Activated naive CD4-positive, alpha-beta T cell treated with anti-CD3 and anti-CD28 coated beads, Interleukin-2, amount 50 U/mL, for 24 hours (primary cell): Measurements from ENCODE around the gene FGB.

Experiments
- H3K27ac Mint-ChIP-seq: one replicate; pipeline ENCODE4 v1.8.0; 2021; ENCODE audit warnings: mild to moderate bottlenecking, mixed read lengths
- H3K27me3 Mint-ChIP-seq: one replicate; pipeline ENCODE4 v1.8.0; 2021; ENCODE audit warnings: mixed read lengths
- H3K36me3 Mint-ChIP-seq: one replicate; pipeline ENCODE4 v1.8.0; 2021; ENCODE audit warnings: mixed read lengths
- H3K4me1 Mint-ChIP-seq: one replicate; pipeline ENCODE4 v1.8.0; 2021; ENCODE audit warnings: mixed read lengths
- H3K4me3 Mint-ChIP-seq: one replicate; pipeline ENCODE4 v1.8.0; 2021; ENCODE audit warnings: mild to moderate bottlenecking, mixed read lengths
- H3K9me3 Mint-ChIP-seq: one replicate; pipeline ENCODE4 v1.8.0; 2021; ENCODE audit warnings: mixed read lengths

The FGB gene

DNA sequence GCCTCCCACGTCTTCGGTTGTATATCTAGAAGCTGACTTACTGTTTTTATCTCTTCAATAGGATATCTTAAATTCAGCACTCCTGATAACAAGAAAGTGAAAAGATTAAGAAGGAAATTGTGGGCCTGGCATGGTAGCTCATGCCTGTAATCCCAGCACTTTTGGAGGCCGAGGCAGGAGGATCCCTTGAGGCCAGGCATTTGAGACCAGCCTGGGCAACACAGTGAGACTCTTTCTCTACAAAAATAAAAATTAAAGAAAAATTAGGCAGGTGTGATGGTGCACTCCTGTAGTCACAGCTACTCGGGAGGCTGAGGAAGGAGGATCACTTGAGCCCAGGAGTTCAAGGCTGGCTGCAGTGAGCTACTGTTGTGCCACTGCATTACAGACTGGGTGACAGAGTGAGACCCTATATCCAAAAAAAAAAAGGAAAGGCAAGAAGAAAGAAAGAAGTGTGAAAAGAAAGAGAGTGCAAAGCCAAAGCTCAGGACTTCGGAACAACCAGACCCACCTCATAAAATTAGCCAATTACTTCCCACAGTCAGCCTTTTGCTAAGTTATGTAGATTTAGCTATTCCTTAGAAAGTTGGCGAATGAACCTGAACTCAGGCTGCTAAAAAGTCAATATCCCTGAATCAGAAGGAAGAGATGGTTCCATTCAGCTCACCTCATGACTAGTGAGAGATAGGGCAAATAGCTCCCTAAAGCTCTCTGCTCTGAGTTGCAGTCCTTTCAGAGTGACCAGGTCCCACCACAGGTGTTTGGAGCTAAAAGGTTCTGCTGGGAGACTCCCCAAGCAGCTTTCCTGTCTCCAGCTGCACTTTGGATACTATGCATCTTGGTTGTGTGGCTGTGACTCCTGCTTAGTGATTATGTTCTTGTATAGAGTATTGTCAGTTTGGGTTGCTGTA, 40.5 kb downstream of the FGB start:
- Mint-ChIP-seq H3K27ac (no peak overlapping the region), H3K4me1 (no peaks in the 10 kb centered on the region), H3K9me3 (no peaks in the 10 kb centered on the region), H3K36me3 (no peaks in the 10 kb centered on the region), H3K27me3 (peaks cover 19% of the 10 kb centered on the region), H3K4me3 (no peak overlapping the region)

GRCh38 chr4:154604696-154605200, 41.9 kb downstream of the FGB start:
- H3K27me3 Mint-ChIP-seq, result peaks cover 24% of the 10 kb centered on the region
- H3K9me3 Mint-ChIP-seq, result no peaks in the 10 kb centered on the region
- no peaks in the 10 kb centered on the region for H3K4me1 Mint-ChIP-seq
- H3K27ac Mint-ChIP-seq, result no peak overlapping the region
- no peaks in the 10 kb centered on the region for H3K36me3 Mint-ChIP-seq
- no peak overlapping the region for H3K4me3 Mint-ChIP-seq

- H3K36me3 Mint-ChIP-seq, result no peaks in the 10 kb centered on the region
- H3K4me1 Mint-ChIP-seq, result no peaks in the 10 kb centered on the region
- H3K27me3 Mint-ChIP-seq, result peaks cover 19% of the 10 kb centered on the region
- H3K27ac Mint-ChIP-seq, result no peak overlapping the region
- no peak overlapping the region for H3K4me3 Mint-ChIP-seq
- H3K9me3 Mint-ChIP-seq, result no peaks in the 10 kb centered on the region
These were observed 44.2 kb downstream of the FGB start for GRCh38 chr4:154606728-154607723.

- no peak overlapping the region for H3K27ac Mint-ChIP-seq
- H3K9me3 Mint-ChIP-seq, result no peaks in the 10 kb centered on the region
- H3K4me3 Mint-ChIP-seq, result no peak overlapping the region
- no peaks in the 10 kb centered on the region for H3K4me1 Mint-ChIP-seq
- H3K27me3 Mint-ChIP-seq, result peaks cover 15% of the 10 kb centered on the region
- H3K36me3 Mint-ChIP-seq, result no peaks in the 10 kb centered on the region
These were observed 45.8 kb downstream of the FGB start for GRCh38 chr4:154608361-154609252.

DNA sequence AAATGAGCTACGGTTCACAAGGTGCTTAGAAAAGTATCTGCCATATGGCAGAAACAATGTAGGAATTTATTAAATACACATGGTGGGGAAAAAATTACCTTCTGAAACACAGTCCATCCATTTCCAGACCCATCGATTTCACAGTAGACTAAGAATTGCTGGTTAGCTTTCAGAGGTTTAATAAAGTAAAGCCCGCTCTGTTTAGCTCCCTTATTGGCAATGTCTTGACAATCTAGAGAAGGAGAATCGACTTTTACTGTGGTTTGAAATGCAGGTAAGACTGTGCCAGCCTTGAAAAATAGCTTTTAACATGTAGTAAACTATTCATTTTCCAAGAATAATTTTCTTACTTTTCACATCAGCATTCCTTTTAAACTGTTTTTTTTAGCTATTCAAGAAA, 46.7 kb downstream of the FGB start:
- Mint-ChIP-seq H3K27ac (no peak overlapping the region), H3K4me1 (no peaks in the 10 kb centered on the region), H3K9me3 (no peaks in the 10 kb centered on the region), H3K4me3 (no peak overlapping the region), H3K27me3 (peaks cover 15% of the 10 kb centered on the region), H3K36me3 (no peaks in the 10 kb centered on the region)

DNA sequence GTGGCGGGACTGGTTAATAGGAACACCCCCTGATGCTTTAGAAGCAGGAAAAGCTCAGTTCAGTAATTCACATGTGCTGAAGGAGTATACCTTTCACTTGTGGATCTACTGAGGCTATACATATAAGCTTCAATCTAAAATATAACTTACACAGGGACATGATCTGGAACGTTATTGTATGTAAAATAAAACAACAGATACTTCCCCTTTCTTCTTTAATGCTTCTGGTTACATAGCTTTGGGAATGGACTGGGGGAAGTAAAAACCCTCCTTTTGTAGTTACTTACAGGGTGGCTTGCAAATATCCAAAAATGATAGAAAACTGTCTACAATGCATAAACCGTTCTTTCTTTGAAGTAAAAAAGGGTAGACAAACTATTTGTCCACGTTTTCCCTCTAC, 47.8 kb downstream of the FGB start:
- Mint-ChIP-seq H3K36me3 (no peaks in the 10 kb centered on the region), H3K27me3 (peaks cover 13% of the 10 kb centered on the region), H3K9me3 (no peaks in the 10 kb centered on the region), H3K4me3 (no peak overlapping the region), H3K4me1 (no peaks in the 10 kb centered on the region), H3K27ac (no peak overlapping the region)

- Mint-ChIP-seq H3K27me3 (peaks cover 13% of the 10 kb centered on the region), H3K27ac (no peak overlapping the region), H3K4me1 (peaks cover 2% of the 10 kb centered on the region), H3K9me3 (no peaks in the 10 kb centered on the region), H3K36me3 (no peaks in the 10 kb centered on the region), H3K4me3 (no peak overlapping the region)
These were observed 49.0 kb downstream of the FGB start for GRCh38 chr4:154611833-154612232.

- H3K27ac Mint-ChIP-seq, result no peak within 1 kb of the TSS
- H3K36me3 Mint-ChIP-seq, result no peaks in the 10 kb centered on the region
- H3K4me3 Mint-ChIP-seq, result no peak within 1 kb of the TSS
- peaks cover 4% of the 10 kb centered on the region for H3K4me1 Mint-ChIP-seq
- H3K27me3 Mint-ChIP-seq, result peaks cover 8% of the 10 kb centered on the region
- H3K9me3 Mint-ChIP-seq, result no peaks in the 10 kb centered on the region
These were observed 49.9 kb downstream of the FGB start, which contains the start of gene FGG for GRCh38 chr4:154612472-154613414. FGG (minus strand) TSS chr4:154612656; CDS start chr4:154612609, 47 bp downstream.

DNA sequence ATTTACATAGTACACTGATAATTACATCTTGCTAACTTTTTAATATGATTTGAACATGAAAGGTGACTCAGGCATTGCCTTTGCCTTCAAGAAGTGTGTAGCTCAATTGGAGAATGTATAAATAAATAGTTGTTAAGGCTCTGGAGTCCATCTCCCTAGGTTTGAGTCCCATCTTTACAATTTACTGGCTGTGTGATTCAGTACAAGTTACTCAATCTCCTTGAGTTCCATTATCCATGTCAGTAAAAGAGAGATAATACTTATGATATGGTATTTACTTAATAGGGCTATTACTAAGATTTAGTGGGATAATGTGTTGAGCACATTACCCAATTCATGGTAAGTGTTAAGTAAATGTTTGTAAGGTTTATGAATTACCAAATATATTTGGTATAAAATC, 51.5 kb downstream of the FGB start:
- no peak overlapping the region for H3K27ac Mint-ChIP-seq
- H3K27me3 Mint-ChIP-seq, result peaks cover 2% of the 10 kb centered on the region
- no peaks in the 10 kb centered on the region for H3K9me3 Mint-ChIP-seq
- no peak overlapping the region for H3K4me3 Mint-ChIP-seq
- peaks cover 4% of the 10 kb centered on the region for H3K4me1 Mint-ChIP-seq
- H3K36me3 Mint-ChIP-seq, result no peaks in the 10 kb centered on the region

GRCh38 chr4:154615211-154615610, 52.4 kb downstream of the FGB start:
- Mint-ChIP-seq H3K4me1 (peaks cover 4% of the 10 kb centered on the region), H3K27ac (no peak overlapping the region)

GRCh38 chr4:154616287-154616686, 53.5 kb downstream of the FGB start:
- Mint-ChIP-seq H3K9me3 (no peaks in the 10 kb centered on the region), H3K27ac (no peak overlapping the region), H3K27me3 (peaks cover 2% of the 10 kb centered on the region), H3K4me1 (peaks cover 4% of the 10 kb centered on the region), H3K4me3 (no peak overlapping the region), H3K36me3 (no peaks in the 10 kb centered on the region)

More at GRCh38 chr4:154615211-154615610, 52.4 kb downstream of the FGB start:
- Mint-ChIP-seq H3K36me3 (no peaks in the 10 kb centered on the region), H3K4me3 (no peak overlapping the region), H3K9me3 (no peaks in the 10 kb centered on the region), H3K27me3 (peaks cover 2% of the 10 kb centered on the region)

GRCh38 chr4:154616731-154617130, 53.9 kb downstream of the FGB start:
- Mint-ChIP-seq H3K4me3 (no peak overlapping the region), H3K36me3 (no peaks in the 10 kb centered on the region), H3K27ac (no peak overlapping the region), H3K9me3 (no peaks in the 10 kb centered on the region), H3K4me1 (peaks cover 4% of the 10 kb centered on the region), H3K27me3 (peaks cover 2% of the 10 kb centered on the region)

DNA sequence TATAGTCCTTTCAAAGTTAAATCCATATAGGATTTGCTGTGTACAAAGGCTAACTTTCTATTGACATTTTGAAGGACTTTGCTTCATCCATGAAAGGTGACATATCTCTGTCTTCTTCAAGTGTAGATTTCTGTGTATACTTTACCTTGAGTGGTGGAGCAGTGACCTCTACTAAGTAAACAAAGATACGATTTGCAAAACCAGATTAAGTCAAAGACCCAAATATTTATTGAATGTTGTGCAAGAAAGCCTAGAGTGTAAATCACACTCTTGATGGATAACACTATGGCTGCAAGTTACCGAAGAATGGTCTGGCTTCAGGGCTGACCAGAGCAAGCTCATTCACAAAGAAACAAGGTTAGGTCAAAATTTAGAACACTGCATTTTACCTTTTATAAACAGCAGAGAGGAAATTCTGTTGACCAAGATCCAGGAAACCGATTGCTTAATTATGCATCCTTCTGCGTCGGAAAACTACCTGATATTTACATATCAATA, 55.1 kb downstream of the FGB start:
- Mint-ChIP-seq H3K4me1 (peaks cover 4% of the 10 kb centered on the region), H3K36me3 (no peaks in the 10 kb centered on the region), H3K27ac (no peak overlapping the region), H3K27me3 (no peaks in the 10 kb centered on the region), H3K4me3 (no peak overlapping the region), H3K9me3 (no peaks in the 10 kb centered on the region)
